ENCODE results near the gene SGF29.
"Not testable (repeated sequence)": the region's sequence is repeated elsewhere in the genome, so short reads cannot be mapped to it uniquely, and the experiment has no call there.

SGF29 gene

GRCh38 chr16:28602062-28602461 lies 48.3 kb downstream of the SGF29 start:
- H3K9me3 ChIP-seq (ENCODE audit: low read length); H4K20me1 ChIP-seq (ENCODE audit: insufficient read depth, low read length); H3K27me3 ChIP-seq (ENCODE audit: insufficient read depth, low read length); H3K4me3 ChIP-seq (ENCODE audit: low read depth, low read length, poor library complexity, severe bottlenecking); H2AFZ ChIP-seq (ENCODE audit: low read length); H3K27ac ChIP-seq (ENCODE audit: low read depth, low read length, poor library complexity, severe bottlenecking); H3K9me2 ChIP-seq (ENCODE audit: low read depth, low read length); H3K36me3 ChIP-seq (ENCODE audit: insufficient read depth, low read length); H3K79me2 ChIP-seq (ENCODE audit: insufficient read depth, low read length); H3K4me2 ChIP-seq (ENCODE audit: low read length); H3F3A ChIP-seq (ENCODE audit: insufficient read depth, low read length); H3K9ac ChIP-seq (ENCODE audit: low read length): not testable (repeated sequence)
- H3K4me1 ChIP-seq (ENCODE audit: insufficient read depth, low read length, severe bottlenecking): peaks cover 18% of the 10 kb centered on the region

- no peaks in the 10 kb centered on the region for H3K36me3 ChIP-seq (ENCODE audit: insufficient read depth, low read length)
- TF ChIP-seq, protein P1, sequence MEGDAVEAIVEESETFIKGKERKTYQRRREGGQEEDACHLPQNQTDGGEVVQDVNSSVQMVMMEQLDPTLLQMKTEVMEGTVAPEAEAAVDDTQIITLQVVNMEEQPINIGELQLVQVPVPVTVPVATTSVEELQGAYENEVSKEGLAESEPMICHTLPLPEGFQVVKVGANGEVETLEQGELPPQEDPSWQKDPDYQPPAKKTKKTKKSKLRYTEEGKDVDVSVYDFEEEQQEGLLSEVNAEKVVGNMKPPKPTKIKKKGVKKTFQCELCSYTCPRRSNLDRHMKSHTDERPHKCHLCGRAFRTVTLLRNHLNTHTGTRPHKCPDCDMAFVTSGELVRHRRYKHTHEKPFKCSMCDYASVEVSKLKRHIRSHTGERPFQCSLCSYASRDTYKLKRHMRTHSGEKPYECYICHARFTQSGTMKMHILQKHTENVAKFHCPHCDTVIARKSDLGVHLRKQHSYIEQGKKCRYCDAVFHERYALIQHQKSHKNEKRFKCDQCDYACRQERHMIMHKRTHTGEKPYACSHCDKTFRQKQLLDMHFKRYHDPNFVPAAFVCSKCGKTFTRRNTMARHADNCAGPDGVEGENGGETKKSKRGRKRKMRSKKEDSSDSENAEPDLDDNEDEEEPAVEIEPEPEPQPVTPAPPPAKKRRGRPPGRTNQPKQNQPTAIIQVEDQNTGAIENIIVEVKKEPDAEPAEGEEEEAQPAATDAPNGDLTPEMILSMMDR (IDR thresholded peaks at IDR 0.05; ENCODE audit: low read length): no peak
- TF ChIP-seq EZH2 (IDR thresholded peaks at IDR 0.05; ENCODE audit: borderline replicate concordance, low read length): no peak
- no peaks in the 10 kb centered on the region for H3F3A ChIP-seq (ENCODE audit: insufficient read depth, low read length)
- no peaks in the 10 kb centered on the region for H3K79me2 ChIP-seq (ENCODE audit: insufficient read depth, low read length)
- no peak overlapping the region for H3K4me3 ChIP-seq (ENCODE audit: low read depth, low read length, poor library complexity, severe bottlenecking)
- no peak overlapping the region; the same call in 1 of the 2 replicates for H3K4me2 ChIP-seq (ENCODE audit: low read length)
- peaks cover 13% of the 10 kb centered on the region for H3K4me1 ChIP-seq (ENCODE audit: insufficient read depth, low read length, severe bottlenecking)
- no peaks in the 10 kb centered on the region for H3K9me2 ChIP-seq (ENCODE audit: low read depth, low read length)
- H3K9ac ChIP-seq (ENCODE audit: low read length): no peak overlapping the region
- no peak overlapping the region for H2AFZ ChIP-seq (ENCODE audit: low read length)
- no peak overlapping the region for H3K27ac ChIP-seq (ENCODE audit: low read depth, low read length, poor library complexity, severe bottlenecking)
- H4K20me1 ChIP-seq (ENCODE audit: insufficient read depth, low read length): no peaks in the 10 kb centered on the region
- H3K27me3 ChIP-seq (ENCODE audit: insufficient read depth, low read length): no peaks in the 10 kb centered on the region
- H3K9me3 ChIP-seq (ENCODE audit: low read length): no peaks in the 10 kb centered on the region
These were observed 48.8 kb downstream of the SGF29 start for GRCh38 chr16:28602529-28602928.

GRCh38 chr16:28603381-28604185 lies 49.9 kb downstream of the SGF29 start:
- H3K4me1 ChIP-seq (ENCODE audit: insufficient read depth, low read length, severe bottlenecking): peaks cover 5% of the 10 kb centered on the region
- no peaks in the 10 kb centered on the region for H3K9me2 ChIP-seq (ENCODE audit: low read depth, low read length)
- no peak overlapping the region for H3K9ac ChIP-seq (ENCODE audit: low read length)
- H3K27me3 ChIP-seq (ENCODE audit: insufficient read depth, low read length): no peaks in the 10 kb centered on the region
- TF ChIP-seq, protein P1 (IDR thresholded peaks at IDR 0.05; ENCODE audit: low read length): no peak
- no peak for TF ChIP-seq EZH2 (IDR thresholded peaks at IDR 0.05; ENCODE audit: borderline replicate concordance, low read length)
- H3K4me2 ChIP-seq (ENCODE audit: low read length): no peak overlapping the region
- no peaks in the 10 kb centered on the region for H3K79me2 ChIP-seq (ENCODE audit: insufficient read depth, low read length)
- H3K4me3 ChIP-seq (ENCODE audit: low read depth, low read length, poor library complexity, severe bottlenecking): no peak overlapping the region
- H3K36me3 ChIP-seq (ENCODE audit: insufficient read depth, low read length): no peaks in the 10 kb centered on the region
- no peaks in the 10 kb centered on the region for H3K9me3 ChIP-seq (ENCODE audit: low read length)
- H4K20me1 ChIP-seq (ENCODE audit: insufficient read depth, low read length): no peaks in the 10 kb centered on the region
- no peak overlapping the region for H2AFZ ChIP-seq (ENCODE audit: low read length)
- H3F3A ChIP-seq (ENCODE audit: insufficient read depth, low read length): no peaks in the 10 kb centered on the region
- H3K27ac ChIP-seq (ENCODE audit: low read depth, low read length, poor library complexity, severe bottlenecking): no peak overlapping the region

GRCh38 chr16:28604186-28604565 lies 50.5 kb downstream of the SGF29 start:
- Histone ChIP-seq H3K27me3 (ENCODE audit: insufficient read depth, low read length) (no peaks in the 10 kb centered on the region), H3K4me3 (ENCODE audit: low read depth, low read length, poor library complexity, severe bottlenecking) (no peak overlapping the region), H3K27ac (ENCODE audit: low read depth, low read length, poor library complexity, severe bottlenecking) (no peak overlapping the region), H4K20me1 (ENCODE audit: insufficient read depth, low read length) (no peaks in the 10 kb centered on the region), H3K9me2 (ENCODE audit: low read depth, low read length) (no peaks in the 10 kb centered on the region), H3K4me2 (ENCODE audit: low read length) (no peak overlapping the region), H2AFZ (ENCODE audit: low read length) (no peak overlapping the region), H3K9me3 (ENCODE audit: low read length) (no peaks in the 10 kb centered on the region), H3K36me3 (ENCODE audit: insufficient read depth, low read length) (no peaks in the 10 kb centered on the region), H3K9ac (ENCODE audit: low read length) (no peak overlapping the region), H3K4me1 (ENCODE audit: insufficient read depth, low read length, severe bottlenecking) (peaks cover 5% of the 10 kb centered on the region), H3K79me2 (ENCODE audit: insufficient read depth, low read length) (no peaks in the 10 kb centered on the region), H3F3A (ENCODE audit: insufficient read depth, low read length) (no peaks in the 10 kb centered on the region)
- TF ChIP-seq, protein P1 (IDR thresholded peaks at IDR 0.05; ENCODE audit: low read length): no peak
- no peak for TF ChIP-seq EZH2 (IDR thresholded peaks at IDR 0.05; ENCODE audit: borderline replicate concordance, low read length)

Data from OCI-LY1 (cell line).